GM23248 (cell line): ENCODE measurements around the gene RADIL.

ENCODE experiments used
- EZH2 ChIP-seq: fragments of 200-600 bp; sonication (generic); IDR thresholded peaks from 2 replicates; pipeline ENCODE4 v1.6.1; 2018; ENCODE audit warnings: antibody characterized with exemption, mild to moderate bottlenecking; ENCODE audit not compliant: insufficient read depth, poor library complexity, severe bottlenecking
- EZH2phosphoT487 ChIP-seq: fragments of 200-600 bp; sonication (generic); IDR thresholded peaks from 2 replicates; pipeline ENCODE4 v1.6.1; 2018; ENCODE audit warnings: antibody characterized with exemption, moderate library complexity, mild to moderate bottlenecking, low read depth; ENCODE audit not compliant: insufficient read depth

GRCh38 chr7:4749363-4749762 lies 134.2 kb downstream of the RADIL start:
- TF ChIP-seq EZH2phosphoT487 (no peak), EZH2 (no peak)
